ENCODE data around the gene CHERP. TPM values are rescaled to one million over a fixed set of nuclear protein-coding genes. Genes with fewer than 3 reads are reported as not detected.

The CHERP gene
- total RNA-seq, 2 donors from 2014 or later, result 4.3 to 8.0 TPM

- TF ChIP-seq CTCF (IDR thresholded peaks at IDR 0.05), result no peak
- Histone ChIP-seq H3K36me3 (no peaks in the 10 kb centered on the region), H3K4me3 (peak overlapping the region in 1 of 2 donors; percentile 22), H3K4me1 (peaks cover 0 to 95% of the 10 kb centered on the region in 2 donors), H3K27me3 (no peaks in the 10 kb centered on the region), H3K9me3 (no peaks in the 10 kb centered on the region), H3K27ac (peak overlapping the region in 1 of 2 donors; percentile 61)
- no peak for DNase-seq (ENCODE audit: low spot score)
These were observed 45.9 kb upstream of the CHERP start for GRCh38 chr19:16587833-16588823.

GRCh38 chr19:16586991-16587832 lies 45.0 kb upstream of the CHERP start:
- no peak for TF ChIP-seq CTCF (IDR thresholded peaks at IDR 0.05)
- H3K27me3 ChIP-seq, result no peaks in the 10 kb centered on the region
- H3K27ac ChIP-seq, result no peak overlapping the region
- H3K9me3 ChIP-seq, result no peaks in the 10 kb centered on the region
- H3K36me3 ChIP-seq, result no peaks in the 10 kb centered on the region
- peaks cover 0 to 96% of the 10 kb centered on the region in 2 donors for H3K4me1 ChIP-seq
- peak overlapping the region in 1 of 2 donors; percentile 22 for H3K4me3 ChIP-seq
- DNase-seq (ENCODE audit: low spot score), result no peak

- H3K36me3 ChIP-seq, result no peaks in the 10 kb centered on the region
These were observed 44.2 kb upstream of the CHERP start for GRCh38 chr19:16586477-16586871.

GRCh38 chr19:16585808-16586476 lies 43.7 kb upstream of the CHERP start:
- no peak for DNase-seq (ENCODE audit: low spot score)
- no peak for TF ChIP-seq CTCF (IDR thresholded peaks at IDR 0.05)

More at GRCh38 chr19:16586477-16586871, 44.2 kb upstream of the CHERP start:
- TF ChIP-seq CTCF (IDR thresholded peaks at IDR 0.05), result no peak
- H3K27me3 ChIP-seq, result no peaks in the 10 kb centered on the region
- peak overlapping the region in 1 of 2 donors; percentile 12 for H3K27ac ChIP-seq
- DNase-seq (ENCODE audit: low spot score), result no peak
- peaks cover 0 to 96% of the 10 kb centered on the region in 2 donors for H3K4me1 ChIP-seq
- H3K4me3 ChIP-seq, result no peak overlapping the region
- H3K9me3 ChIP-seq, result no peaks in the 10 kb centered on the region

GRCh38 chr19:16585094-16585801 lies 43.0 kb upstream of the CHERP start:
- Histone ChIP-seq H3K36me3 (no peaks in the 10 kb centered on the region), H3K27ac (peak overlapping the region; percentile 63 to 68), H3K4me3 (no peak overlapping the region), H3K4me1 (peaks cover 0 to 98% of the 10 kb centered on the region in 2 donors), H3K9me3 (no peaks in the 10 kb centered on the region), H3K27me3 (no peaks in the 10 kb centered on the region)
- no peak for TF ChIP-seq CTCF (IDR thresholded peaks at IDR 0.05)
- DNase-seq (ENCODE audit: low spot score), result no peak

More at GRCh38 chr19:16585808-16586476, 43.7 kb upstream of the CHERP start:
- H3K9me3 ChIP-seq, result no peaks in the 10 kb centered on the region
- H3K27me3 ChIP-seq, result no peaks in the 10 kb centered on the region
- no peaks in the 10 kb centered on the region for H3K36me3 ChIP-seq
- H3K27ac ChIP-seq, result no peak overlapping the region
- H3K4me1 ChIP-seq, result peaks cover 0 to 96% of the 10 kb centered on the region in 2 donors
- H3K4me3 ChIP-seq, result no peak overlapping the region
